Natural killer cell (primary cell): ENCODE data around the gene PDE2A. TPM values are rescaled to one million over a fixed set of nuclear protein-coding genes. Genes with fewer than 3 reads are reported as not detected.

ENCODE experiments used
- ATAC-seq, 3 donors: fragments of 150-1000 bp in 2 of 3; fragments of 200-7000 bp in 1 of 3; cut with Tn5 transposase; 1 replicate in 1 of 3; 2 replicates in 2 of 3; pipeline ENCODE4 v1.10.0; 2021; ENCODE audit warnings: mild to moderate bottlenecking in 2 of 3, moderate library complexity in 2 of 3
- DNase-seq, 2 donors: peaks; one replicate each; pipeline versions ENCODE4 v3.0.0 to v3.0.0-alpha.2; 2013 to 2021; ENCODE audit warnings: mixed read lengths in 1 of 2
- H3K27ac ChIP-seq: one replicate; pipeline ENCODE4 v1.5.1; 2013; ENCODE audit warnings: mild to moderate bottlenecking, low read length
- H3K27me3 ChIP-seq: one replicate; pipeline ENCODE4 v1.6.1; 2013; ENCODE audit warnings: low read length; ENCODE audit not compliant: control insufficient read depth, insufficient read depth
- H3K36me3 ChIP-seq: one replicate; pipeline ENCODE4 v1.6.1; 2013; ENCODE audit warnings: low read length; ENCODE audit not compliant: control insufficient read depth, insufficient read depth
- H3K4me1 ChIP-seq: one replicate; pipeline ENCODE4 v1.6.1; 2013; ENCODE audit warnings: low read length; ENCODE audit not compliant: control insufficient read depth, insufficient read depth
- H3K4me3 ChIP-seq: one replicate; pipeline ENCODE4 v1.5.1; 2013; ENCODE audit warnings: low read length
- H3K9me3 ChIP-seq: one replicate; pipeline ENCODE4 v1.6.1; 2013; ENCODE audit warnings: low read length; ENCODE audit not compliant: control insufficient read depth, insufficient read depth
- H3K27ac Mint-ChIP-seq, 2 donors: one replicate each; pipeline ENCODE4 v1.8.0; 2022; ENCODE audit warnings: mild to moderate bottlenecking in 2 of 2, mixed read lengths in 2 of 2, moderate library complexity in 1 of 2
- H3K27me3 Mint-ChIP-seq, 2 donors: one replicate each; pipeline ENCODE4 v1.8.0; 2022; ENCODE audit warnings: low read depth in 2 of 2, mixed read lengths in 2 of 2
- H3K36me3 Mint-ChIP-seq: one replicate; pipeline ENCODE4 v1.8.0; 2022; ENCODE audit warnings: mixed read lengths
- H3K4me1 Mint-ChIP-seq, 2 donors: one replicate each; pipeline ENCODE4 v1.8.0; 2022; ENCODE audit warnings: mixed read lengths in 2 of 2
- H3K4me3 Mint-ChIP-seq: one replicate; pipeline ENCODE4 v1.8.0; 2022; ENCODE audit warnings: mild to moderate bottlenecking, moderate library complexity, mixed read lengths
- H3K9me3 Mint-ChIP-seq, 2 donors: one replicate each; pipeline ENCODE4 v1.8.0; 2022; ENCODE audit warnings: mixed read lengths in 2 of 2
- WGBS: methylation state at CpG from one replicate; pipeline ENCODE4 v1.1.7; 2013; ENCODE audit warnings: missing lambda C conversion rate; ENCODE audit not compliant: insufficient coverage; 5-methylcytosine and 5-hydroxymethylcytosine counted together
- intact Hi-C: fragments of 100-400 bp; cut with micrococcal nuclease; formaldehyde crosslinking; loops from one replicate; pipeline ENCODE4 v1.14.2; 2022
- total RNA-seq, 4 donors: library from RNA; stranded (reverse); fragments of 120-200 nt in 1 of 4; gene quantifications; one replicate each; pipeline versions ENCODE4 v1.2.3 to v1.2.4, GENCODE V29; 2013 to 2022
- TF ChIP-seq, protein P1 (sequence below): fragments of 200-600 bp; IDR thresholded peaks from one replicate; pipeline ENCODE4 v1.8.0; 2022; ENCODE audit warnings: antibody characterized with exemption

The PDE2A gene
- total RNA-seq, 3 donors from 2014 or later (not counting 1 experiment from before 2014, with no cell fraction given) = 8.7 to 11.9 (median 9.0) TPM

DNA sequence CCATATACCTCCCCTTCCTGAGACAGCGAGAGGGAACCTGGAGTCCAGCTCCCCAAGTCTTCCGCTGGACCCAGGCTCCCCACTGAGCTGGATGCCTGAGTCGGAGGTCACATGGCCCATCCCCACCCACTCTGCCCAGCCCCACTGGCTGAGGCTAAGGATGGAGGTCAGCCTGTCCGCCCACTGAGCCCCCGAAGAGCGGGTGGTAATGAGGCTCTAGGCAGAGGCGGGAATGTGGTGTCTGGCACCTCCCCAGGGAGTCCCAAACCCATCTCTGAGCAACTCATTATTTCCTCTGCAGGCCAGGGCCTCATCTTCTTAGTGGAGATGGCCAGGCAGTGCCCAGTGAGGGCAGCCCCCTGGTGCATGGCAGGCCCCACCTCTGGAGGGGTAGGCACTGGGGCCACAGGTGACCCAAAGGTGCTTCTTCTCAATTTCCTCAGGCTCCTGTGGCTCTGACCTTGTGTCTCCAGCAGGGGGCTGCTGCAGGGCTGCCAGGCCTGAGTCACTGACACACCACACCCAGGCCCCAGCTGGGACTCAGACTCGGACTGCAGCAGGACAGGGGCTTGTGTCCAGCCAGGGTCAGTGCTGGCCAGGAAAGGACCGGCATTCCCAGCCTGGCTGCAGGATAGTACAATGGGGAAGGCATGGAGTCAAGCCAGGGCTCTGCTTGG is 10.2 kb upstream of the PDE2A start:
- intact Hi-C loops = loop anchor here (5.0 kb wide), 1 partner anchor 493 kb away; no protein-coding TSS in a partner anchor
- H3K4me3 Mint-ChIP-seq = no peak overlapping the region
- H3K27me3 Mint-ChIP-seq = no peaks in the 10 kb centered on the region
- no peaks in the 10 kb centered on the region for H3K27me3 ChIP-seq
- peaks cover 42% of the 10 kb centered on the region for H3K36me3 ChIP-seq
- peaks cover 5% of the 10 kb centered on the region for H3K4me1 ChIP-seq
- TF ChIP-seq, protein P1, sequence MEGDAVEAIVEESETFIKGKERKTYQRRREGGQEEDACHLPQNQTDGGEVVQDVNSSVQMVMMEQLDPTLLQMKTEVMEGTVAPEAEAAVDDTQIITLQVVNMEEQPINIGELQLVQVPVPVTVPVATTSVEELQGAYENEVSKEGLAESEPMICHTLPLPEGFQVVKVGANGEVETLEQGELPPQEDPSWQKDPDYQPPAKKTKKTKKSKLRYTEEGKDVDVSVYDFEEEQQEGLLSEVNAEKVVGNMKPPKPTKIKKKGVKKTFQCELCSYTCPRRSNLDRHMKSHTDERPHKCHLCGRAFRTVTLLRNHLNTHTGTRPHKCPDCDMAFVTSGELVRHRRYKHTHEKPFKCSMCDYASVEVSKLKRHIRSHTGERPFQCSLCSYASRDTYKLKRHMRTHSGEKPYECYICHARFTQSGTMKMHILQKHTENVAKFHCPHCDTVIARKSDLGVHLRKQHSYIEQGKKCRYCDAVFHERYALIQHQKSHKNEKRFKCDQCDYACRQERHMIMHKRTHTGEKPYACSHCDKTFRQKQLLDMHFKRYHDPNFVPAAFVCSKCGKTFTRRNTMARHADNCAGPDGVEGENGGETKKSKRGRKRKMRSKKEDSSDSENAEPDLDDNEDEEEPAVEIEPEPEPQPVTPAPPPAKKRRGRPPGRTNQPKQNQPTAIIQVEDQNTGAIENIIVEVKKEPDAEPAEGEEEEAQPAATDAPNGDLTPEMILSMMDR = no peak
- no peak overlapping the region for H3K27ac ChIP-seq
- ATAC-seq = peak; percentile 42 to 52 (median 51)
- H3K27ac Mint-ChIP-seq = peak overlapping the region in 1 of 2 donors; percentile 61
- no peaks in the 10 kb centered on the region for H3K9me3 ChIP-seq
- peaks cover 20 to 39% of the 10 kb centered on the region in 2 donors for H3K4me1 Mint-ChIP-seq
- no peak overlapping the region for H3K4me3 ChIP-seq
- no peaks in the 10 kb centered on the region for H3K36me3 Mint-ChIP-seq
- peak; percentile 23 to 60 for DNase-seq
- 77% methylated on average over 9 of the region's 9 CpGs for WGBS
- no peaks in the 10 kb centered on the region for H3K9me3 Mint-ChIP-seq

DNA sequence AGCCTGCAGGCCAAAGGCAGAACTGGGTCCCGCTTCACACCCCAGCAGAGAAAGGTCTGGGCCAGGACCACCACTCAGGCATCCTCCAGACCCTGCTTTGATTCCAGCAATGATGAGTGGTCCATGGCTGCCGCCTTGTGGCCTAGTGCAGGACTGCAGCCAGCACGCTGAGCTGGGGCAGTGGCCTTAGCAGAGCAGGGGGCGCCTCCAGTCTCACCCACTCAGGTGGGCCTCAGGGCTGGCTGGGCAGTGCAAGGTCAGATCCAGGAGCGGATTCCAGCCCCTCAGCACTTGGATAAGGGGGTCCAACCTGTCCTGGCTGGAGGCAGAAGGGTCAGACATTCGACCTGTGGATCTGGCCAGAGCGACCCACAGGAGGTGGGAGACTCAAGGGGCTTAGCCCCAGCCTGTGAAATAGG is 9.6 kb upstream of the PDE2A start:
- 59% methylated on average over 7 of the region's 7 CpGs for WGBS
- DNase-seq (peak; percentile 70 to 78), ATAC-seq (peak; percentile 74 to 78 (median 76))
- H3K9me3 Mint-ChIP-seq = no peaks in the 10 kb centered on the region
- H3K4me3 ChIP-seq = no peak overlapping the region
- peaks cover 24 to 44% of the 10 kb centered on the region in 2 donors for H3K4me1 Mint-ChIP-seq
- no peaks in the 10 kb centered on the region for H3K9me3 ChIP-seq
- no peak overlapping the region for H3K4me3 Mint-ChIP-seq
- H3K36me3 ChIP-seq = peaks cover 37% of the 10 kb centered on the region
- peaks cover 5% of the 10 kb centered on the region for H3K4me1 ChIP-seq
- no peak overlapping the region for H3K27ac ChIP-seq
- TF ChIP-seq, protein P1 = peak; percentile 91
- intact Hi-C loops = loop anchor here (1.0 to 5.0 kb wide), 3 partner anchors 99 to 494 kb away; no protein-coding TSS in a partner anchor
- no peaks in the 10 kb centered on the region for H3K27me3 Mint-ChIP-seq
- H3K27ac Mint-ChIP-seq = peak overlapping the region in 1 of 2 donors; percentile 61
- H3K36me3 Mint-ChIP-seq = no peaks in the 10 kb centered on the region
- H3K27me3 ChIP-seq = no peaks in the 10 kb centered on the region

DNA sequence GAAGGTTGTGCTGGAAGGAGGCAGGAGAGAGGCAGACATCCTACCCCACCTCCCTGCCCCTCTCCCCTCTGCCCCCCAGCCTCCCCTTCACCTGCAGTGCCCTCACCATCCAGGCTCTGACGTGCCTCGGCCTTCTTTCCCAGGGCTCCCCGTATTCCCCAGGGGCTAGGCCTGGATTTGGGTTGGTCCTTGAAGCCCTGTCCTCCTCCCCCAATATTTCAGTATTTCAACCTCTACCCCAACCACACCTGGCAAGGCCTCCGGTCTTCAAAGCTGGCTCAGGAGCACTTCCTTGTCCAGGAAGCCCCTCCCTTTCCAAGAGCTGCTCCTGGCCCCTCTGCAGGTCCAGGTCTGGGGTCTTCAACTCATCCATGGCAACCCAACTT is 8.6 kb upstream of the PDE2A start:
- intact Hi-C loops = loop anchor here (1.0 to 5.0 kb wide), 3 partner anchors 98 to 494 kb away; no protein-coding TSS in a partner anchor

More for the DNA sequence above, 8.6 kb upstream of the PDE2A start:
- Histone ChIP-seq H3K36me3 (peaks cover 30% of the 10 kb centered on the region), H3K27ac (no peak overlapping the region), H3K9me3 (no peaks in the 10 kb centered on the region), H3K27me3 (no peaks in the 10 kb centered on the region), H3K4me3 (no peak overlapping the region), H3K4me1 (peaks cover 5% of the 10 kb centered on the region)
- Mint-ChIP-seq H3K4me3 (no peak overlapping the region), H3K9me3 (no peaks in the 10 kb centered on the region), H3K27me3 (no peaks in the 10 kb centered on the region), H3K36me3 (no peaks in the 10 kb centered on the region), H3K4me1 (peaks cover 24 to 45% of the 10 kb centered on the region in 2 donors), H3K27ac (peak overlapping the region; percentile 69 to 78)
- DNase-seq = no peak
- TF ChIP-seq, protein P1 = no peak
- 78% methylated on average over 4 of the region's 4 CpGs for WGBS
- ATAC-seq = no peak
